Kidney (tissue), 14 donors: Measurements from ENCODE around the gene HIP1R. TPM values are rescaled to one million over a fixed set of nuclear protein-coding genes. Genes with fewer than 3 reads are reported as not detected.

Experiments used
- DNase-seq, 5 donors: peaks; one replicate each; pipeline ENCODE4 v3.0.0-alpha.2; 2013 to 2020
- FAIRE-seq: peaks from 2 replicates; lab custom pipeline; 2012; peaks lifted over from hg19 to GRCh38; lab: Jason Lieb, UNC
- H3K27ac ChIP-seq, 2 donors: one replicate each; pipeline ENCODE4 v1.7.0; 2013; ENCODE audit warnings: low read depth in 2 of 2, low read length in 2 of 2, inconsistent platforms in 1 of 2
- H3K27me3 ChIP-seq: one replicate; pipeline ENCODE4 v1.7.1; 2013; ENCODE audit warnings: low read length, inconsistent platforms; ENCODE audit not compliant: control insufficient read depth, insufficient read depth
- H3K36me3 ChIP-seq, 3 donors: one replicate each; pipeline versions ENCODE4 v1.7.0 to v1.7.1; 2013; ENCODE audit warnings: low read length in 3 of 3, control low read depth in 1 of 3, inconsistent platforms in 1 of 3; ENCODE audit not compliant: insufficient read depth in 3 of 3, control insufficient read depth in 2 of 3
- H3K4me1 ChIP-seq, 3 donors: one replicate each; pipeline versions ENCODE4 v1.7.0 to v1.7.1; 2013; ENCODE audit warnings: low read length in 3 of 3, inconsistent platforms in 1 of 3, low read depth in 1 of 3; ENCODE audit not compliant: control insufficient read depth in 2 of 3, insufficient read depth in 2 of 3
- H3K4me3 ChIP-seq, 3 donors: one replicate each; pipeline versions ENCODE4 v1.7.0 to v1.8.1; 2013; ENCODE audit warnings: low read length in 3 of 3, control low read depth in 1 of 3, inconsistent platforms in 1 of 3
- H3K9ac ChIP-seq, 3 donors: one replicate each; pipeline versions ENCODE4 v1.7.0 to v1.7.1; 2013; ENCODE audit warnings: low read length in 3 of 3, control low read depth in 1 of 3, inconsistent platforms in 1 of 3
- H3K9me3 ChIP-seq, 3 donors: one replicate each; pipeline versions ENCODE4 v1.7.0 to v1.7.1; 2013; ENCODE audit warnings: low read length in 3 of 3, control low read depth in 1 of 3, inconsistent platforms in 1 of 3; ENCODE audit not compliant: control insufficient read depth in 2 of 3, insufficient read depth in 1 of 3
- intact Hi-C: fragments of 100-400 bp; cut with DNase I; formaldehyde crosslinking; loops from one replicate; pipeline ENCODE4 v1.11.1; 2022
- polyA plus RNA-seq: library from polyadenylated mRNA; stranded (reverse); fragments of 350-450 nt; fragmentation: Illumina TruSeq; extraction: RNeasy Lipid Tissue Mini Kit (QIAGEN cat#74804); gene quantifications from one replicate; pipeline ENCODE4 v1.2.3, GENCODE V29; 2014; ENCODE audit warnings: low read depth, low replicate concordance; ENCODE audit not compliant: insufficient read depth
- total RNA-seq: library from RNA; stranded (reverse); fragmentation: NEBNext Ultra II Directional; extraction: Animal tissue kit (Norgen Biotek cat#: 25700); gene quantifications from one replicate; pipeline ENCODE4 v1.2.1, GENCODE V29; 2021
- TF ChIP-seq, protein P1 (sequence below): IDR thresholded peaks from 3 replicates; pipeline ENCODE4 v1.5.1; 2012; ENCODE audit warnings: mild to moderate bottlenecking, moderate library complexity, borderline replicate concordance; ENCODE audit not compliant: insufficient read depth; ENCODE audit errors: extremely low read depth
- donor health status: control.
- donor health status: control.
- donor health status: control.
- donor health status: control.
- donor health status: control.
- donor health status: DM: yes; HTN: yes; CAD: no.
- donor health status: Normal renal cell carcinoma (clear cell type).

HIP1R gene
- total and polyA plus RNA-seq, 2 donors from 2014 or later, result 39.4 to 87.8 TPM

GRCh38 chr12:122845041-122845864, 10.0 kb downstream of the HIP1R start:
- Histone ChIP-seq H3K9ac (peak overlapping the region in 1 of 3 donors; percentile 34), H3K4me3 (no peak overlapping the region), H3K36me3 (peaks cover 0 to 4% (median 2%) of the 10 kb centered on the region in 3 donors), H3K9me3 (no peaks in the 10 kb centered on the region), H3K27me3 (no peaks in the 10 kb centered on the region), H3K27ac (no peak overlapping the region), H3K4me1 (peaks cover 5 to 50% (median 41%) of the 10 kb centered on the region in 3 donors)
- intact Hi-C loops, result no loop called here
- DNase-seq (peak in 2 of 5 donors; percentile 53 to 78), FAIRE-seq (no peak)
- TF ChIP-seq, protein P1, sequence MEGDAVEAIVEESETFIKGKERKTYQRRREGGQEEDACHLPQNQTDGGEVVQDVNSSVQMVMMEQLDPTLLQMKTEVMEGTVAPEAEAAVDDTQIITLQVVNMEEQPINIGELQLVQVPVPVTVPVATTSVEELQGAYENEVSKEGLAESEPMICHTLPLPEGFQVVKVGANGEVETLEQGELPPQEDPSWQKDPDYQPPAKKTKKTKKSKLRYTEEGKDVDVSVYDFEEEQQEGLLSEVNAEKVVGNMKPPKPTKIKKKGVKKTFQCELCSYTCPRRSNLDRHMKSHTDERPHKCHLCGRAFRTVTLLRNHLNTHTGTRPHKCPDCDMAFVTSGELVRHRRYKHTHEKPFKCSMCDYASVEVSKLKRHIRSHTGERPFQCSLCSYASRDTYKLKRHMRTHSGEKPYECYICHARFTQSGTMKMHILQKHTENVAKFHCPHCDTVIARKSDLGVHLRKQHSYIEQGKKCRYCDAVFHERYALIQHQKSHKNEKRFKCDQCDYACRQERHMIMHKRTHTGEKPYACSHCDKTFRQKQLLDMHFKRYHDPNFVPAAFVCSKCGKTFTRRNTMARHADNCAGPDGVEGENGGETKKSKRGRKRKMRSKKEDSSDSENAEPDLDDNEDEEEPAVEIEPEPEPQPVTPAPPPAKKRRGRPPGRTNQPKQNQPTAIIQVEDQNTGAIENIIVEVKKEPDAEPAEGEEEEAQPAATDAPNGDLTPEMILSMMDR, result no peak

- Histone ChIP-seq H3K4me3 (no peak overlapping the region), H3K9me3 (no peaks in the 10 kb centered on the region), H3K27me3 (no peaks in the 10 kb centered on the region), H3K4me1 (peaks cover 5 to 43% (median 35%) of the 10 kb centered on the region in 3 donors), H3K9ac (no peak overlapping the region), H3K27ac (peak overlapping the region in 1 of 2 donors; percentile 11), H3K36me3 (peaks cover 0 to 2% (median 0%) of the 10 kb centered on the region in 3 donors)
- no peak for FAIRE-seq
- TF ChIP-seq, protein P1, result no peak
- intact Hi-C loops, result no loop called here
- DNase-seq, result peak; percentile 51 to 79 (median 69)
Measured at GRCh38 chr12:122845865-122846621, 10.8 kb downstream of the HIP1R start.

DNA sequence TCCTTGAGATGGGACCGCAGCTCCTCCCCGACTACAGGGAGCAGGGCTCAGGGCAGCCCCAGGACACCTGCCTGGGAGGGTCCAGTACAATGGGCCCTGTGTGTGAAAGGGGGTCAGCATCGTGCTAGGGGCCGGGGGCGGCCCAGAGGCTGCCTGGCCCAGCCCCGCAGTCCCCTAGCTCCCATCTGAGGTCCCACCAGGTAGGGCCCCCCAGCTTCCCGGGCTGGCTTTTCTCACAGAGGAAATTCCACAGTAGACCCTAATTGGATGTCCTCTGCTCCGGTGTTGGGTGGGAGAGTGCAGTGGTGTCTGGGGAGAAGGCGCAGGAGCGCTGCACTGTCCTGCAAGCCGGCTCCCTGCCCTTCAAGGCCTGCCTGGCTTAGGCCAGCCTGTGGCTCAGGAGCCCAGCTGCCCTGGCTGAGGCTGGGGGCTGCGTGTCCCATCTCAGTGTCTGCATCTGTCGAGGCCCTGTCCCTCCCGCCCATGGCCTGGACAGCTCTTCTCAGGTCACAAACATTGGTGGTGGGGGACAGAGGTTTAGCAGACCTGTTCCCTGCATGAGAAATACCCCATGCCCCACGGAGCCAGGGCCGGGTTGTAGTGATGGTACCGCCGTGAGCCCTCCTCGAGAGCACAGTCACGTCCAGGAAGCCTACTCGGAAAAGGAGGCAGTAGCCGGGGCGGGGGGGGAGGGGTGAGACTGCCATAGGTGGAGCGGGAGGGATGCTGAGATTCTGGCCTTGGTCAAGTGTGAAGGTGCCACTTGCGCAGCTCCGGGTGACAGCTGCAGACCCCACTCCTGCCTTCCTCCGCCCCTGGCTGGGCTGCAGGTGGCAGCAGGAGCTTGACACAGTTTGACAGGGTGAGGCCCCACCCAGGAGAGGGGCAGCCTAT, 11.6 kb downstream of the HIP1R start:
- Histone ChIP-seq H3K4me3 (no peak overlapping the region), H3K27me3 (no peaks in the 10 kb centered on the region), H3K36me3 (peaks cover 0 to 4% (median 2%) of the 10 kb centered on the region in 3 donors), H3K4me1 (peaks cover 5 to 37% (median 31%) of the 10 kb centered on the region in 3 donors), H3K9ac (no peak overlapping the region), H3K27ac (no peak overlapping the region), H3K9me3 (no peaks in the 10 kb centered on the region)
- TF ChIP-seq, protein P1, result no peak
- DNase-seq (peak in 1 of 5 donors; percentile 63), FAIRE-seq (no peak)
- intact Hi-C loops, result no loop called here
